Measurements from ENCODE around the gene LIFR.

The LIFR gene

DNA sequence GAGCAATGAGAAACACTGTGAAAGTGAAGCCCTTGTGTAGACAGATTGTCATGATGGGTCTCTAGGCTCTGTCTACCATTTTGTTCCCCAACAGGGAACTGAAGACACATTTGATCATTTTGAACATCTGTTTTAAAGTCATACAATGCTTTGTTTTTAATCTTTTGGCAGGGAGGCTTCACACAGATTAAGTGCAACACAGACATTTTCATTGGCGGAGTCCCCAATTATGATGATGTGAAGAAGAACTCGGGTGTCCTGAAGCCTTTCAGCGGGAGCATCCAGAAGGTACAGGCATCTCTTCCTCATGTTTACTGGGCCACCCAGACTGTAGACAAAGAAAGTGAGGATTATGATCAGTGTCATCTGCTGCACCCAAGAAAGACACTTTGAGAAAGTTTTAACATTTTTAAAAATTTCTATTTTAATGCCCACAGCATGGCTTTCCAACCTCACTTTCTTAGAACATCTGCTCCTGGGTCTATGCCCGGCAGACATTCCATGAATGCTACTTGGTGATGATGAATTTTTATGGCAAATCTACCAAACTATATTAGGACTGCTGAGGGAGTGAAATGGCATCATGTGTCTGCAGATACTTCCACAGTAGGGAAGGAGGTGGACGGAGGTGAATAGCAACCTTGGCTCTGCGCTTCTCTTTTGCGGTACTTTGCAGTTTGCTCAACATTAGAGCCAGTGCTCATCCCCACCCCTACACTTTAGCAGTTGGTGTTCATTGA is 121.3 kb downstream of the LIFR start:
- no peak for DNase-seq

DNA sequence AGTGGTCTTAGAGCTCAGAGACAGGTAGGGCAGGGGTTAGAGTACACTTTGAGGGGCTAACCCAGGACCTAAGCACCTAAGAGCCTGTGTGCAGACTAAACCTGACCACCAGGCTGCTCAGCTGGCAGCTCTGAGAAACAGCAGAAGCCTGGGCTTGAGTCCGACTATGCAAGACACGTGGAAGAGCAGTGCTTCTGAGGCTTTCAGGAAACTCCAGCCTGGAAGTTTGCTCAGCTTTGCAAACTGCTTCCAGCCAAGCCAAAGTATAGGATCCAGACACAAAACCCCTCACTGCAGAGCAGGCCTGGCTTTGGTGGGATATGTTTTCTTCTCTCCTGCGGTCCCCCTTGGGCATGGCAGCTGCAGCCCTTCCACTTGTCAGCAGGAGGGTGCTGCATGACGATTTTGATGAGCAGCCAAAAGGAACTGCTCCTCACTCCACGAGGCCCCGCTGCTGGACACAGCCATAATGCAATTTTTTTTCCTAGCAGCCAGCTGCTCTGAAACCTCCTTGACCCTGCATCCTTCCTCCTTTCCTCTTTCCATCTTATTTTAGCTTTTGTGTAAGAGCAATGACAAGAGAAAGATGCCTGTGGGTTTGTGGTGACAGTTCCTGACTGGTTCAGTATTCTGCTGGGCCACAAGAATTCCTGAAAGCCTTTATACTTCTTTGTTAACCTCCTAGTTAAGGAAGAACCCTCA is 123.1 kb downstream of the LIFR start:
- DNase-seq, result no peak

DNA sequence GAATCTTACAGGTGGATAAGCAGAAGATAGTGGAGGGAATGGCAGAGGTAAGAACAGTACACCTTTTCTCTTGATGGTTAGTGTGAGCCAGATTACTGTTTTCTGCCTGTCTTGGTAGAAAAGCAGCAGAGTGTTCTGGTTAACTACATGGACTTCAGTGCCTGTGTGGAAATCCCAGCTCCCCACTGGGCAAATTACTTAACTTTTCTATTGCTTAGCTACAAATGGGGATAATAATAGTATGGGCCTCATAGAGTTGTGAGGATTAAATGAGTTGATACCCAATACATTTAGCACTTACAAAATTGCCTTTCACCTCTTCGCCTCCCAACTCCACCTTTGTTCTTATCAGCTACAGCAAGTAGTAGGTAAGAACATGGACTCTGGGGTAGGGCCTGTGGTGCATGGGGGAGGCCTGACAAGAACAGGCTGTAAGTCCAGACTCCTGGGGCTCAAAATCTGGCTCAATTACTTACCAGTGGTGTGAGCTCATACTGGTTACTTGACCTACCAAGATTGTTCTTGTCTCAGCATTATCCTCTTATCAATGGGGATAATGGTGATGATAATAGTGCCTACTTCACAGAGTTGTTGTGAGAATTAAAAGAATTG is 125.1 kb downstream of the LIFR start:
- no peak for DNase-seq

DNA sequence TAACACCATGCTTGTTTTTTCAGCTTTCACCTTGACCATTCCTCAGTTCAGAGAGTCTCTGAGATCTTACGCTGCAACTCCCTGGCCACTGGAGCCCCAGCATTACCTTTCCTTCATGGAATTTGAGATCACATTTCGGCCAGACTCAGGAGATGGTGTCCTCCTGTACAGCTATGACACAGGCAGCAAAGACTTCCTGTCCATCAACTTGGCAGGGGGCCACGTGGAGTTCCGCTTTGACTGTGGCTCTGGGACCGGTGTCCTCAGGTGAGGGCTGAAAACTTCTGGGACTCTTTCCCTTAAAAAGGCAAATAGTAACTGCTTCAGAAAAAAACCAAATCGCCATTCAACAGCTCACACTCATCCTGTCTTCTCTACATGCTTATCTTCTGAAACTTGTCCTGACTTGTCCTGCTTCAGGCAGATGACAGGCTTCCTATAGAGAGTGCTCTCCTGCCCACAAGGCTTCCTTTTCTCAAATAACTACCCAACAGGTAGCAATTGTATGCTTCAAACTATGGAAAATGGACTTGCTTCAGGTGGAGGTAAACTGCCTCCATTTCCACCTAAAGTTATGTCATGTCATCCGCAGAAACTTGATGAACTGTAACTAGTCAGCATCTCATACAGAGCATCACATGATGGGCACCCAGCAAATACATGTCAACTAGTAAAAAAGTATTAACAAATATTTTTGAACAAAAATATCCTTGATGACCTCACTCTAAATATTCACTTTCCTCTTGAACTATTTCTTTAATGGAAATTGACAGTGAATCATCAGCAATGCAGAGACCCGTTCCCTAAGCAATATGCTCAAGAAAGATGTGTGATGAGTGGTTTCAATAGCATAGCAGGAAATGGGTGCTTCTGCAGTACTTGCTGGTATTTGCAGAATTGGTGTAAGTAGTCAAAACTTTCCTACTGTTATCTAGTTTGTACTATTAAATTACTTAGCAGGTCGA is 129.2 kb downstream of the LIFR start:
- no peak for DNase-seq

GRCh38 chr5:38426490-38426889 is 130.0 kb downstream of the LIFR start:
- peak; percentile 25 for DNase-seq
